IMR-90 (cell line): ENCODE data around the gene KCNIP1.

Experiments
- CEBPB ChIP-seq: IDR thresholded peaks from 2 replicates; pipeline ENCODE4 v1.6.1; 2012; ENCODE audit warnings: low read depth, low read length, improper control_type of control experiment
- CTCF ChIP-seq: conservative IDR thresholded peaks from 2 replicates; pipeline ENCODE4 v1.5.1; 2012; ENCODE audit warnings: mild to moderate bottlenecking, low read depth, low read length, improper control_type of control experiment
- MAFK ChIP-seq: IDR thresholded peaks from 2 replicates; pipeline ENCODE4 v1.6.1; 2012; ENCODE audit warnings: low read depth, low read length, improper control_type of control experiment
- MAZ ChIP-seq: IDR thresholded peaks from 2 replicates; pipeline ENCODE4 v1.6.1; 2012; ENCODE audit warnings: low read depth, mild to moderate bottlenecking, low read length, improper control_type of control experiment, moderate library complexity, borderline replicate concordance
- POLR2A ChIP-seq: IDR thresholded peaks from 2 replicates; pipeline ENCODE4 v1.6.1; 2012; ENCODE audit warnings: mild to moderate bottlenecking, low read depth, low read length
- RCOR1 ChIP-seq: IDR thresholded peaks from 2 replicates; pipeline ENCODE4 v1.6.1; 2012; ENCODE audit warnings: mild to moderate bottlenecking, low read length, improper control_type of control experiment; ENCODE audit not compliant: insufficient replicate concordance
- SMC3 ChIP-seq: fragments of 150-350 bp; IDR thresholded peaks from 2 replicates; pipeline ENCODE4 v1.6.1; 2016; ENCODE audit warnings: low read depth, mild to moderate bottlenecking, antibody characterized with exemption, low read length, moderate library complexity
- USF2 ChIP-seq: fragments of 150-350 bp; IDR thresholded peaks from 2 replicates; pipeline ENCODE4 v1.6.1; 2017; ENCODE audit warnings: mild to moderate bottlenecking, antibody characterized with exemption, low read length, low read depth

GRCh38 chr5:170614720-170615119 is 110.9 kb downstream of the KCNIP1 start:
- no peak for TF ChIP-seq POLR2A
- no peak for TF ChIP-seq MAFK
- no peak for TF ChIP-seq MAZ
- no peak for TF ChIP-seq USF2
- no peak for TF ChIP-seq CTCF
- TF ChIP-seq SMC3, result no peak
- no peak for TF ChIP-seq RCOR1
- no peak for TF ChIP-seq CEBPB
